ENCODE data around the gene DHX16. TPM values are rescaled to one million over a fixed set of nuclear protein-coding genes. Genes with fewer than 3 reads are reported as not detected.
A peak's percentile ranks its signal among the peaks of the same experiment; 100 is the strongest.

Gene DHX16
- total and polyA plus RNA-seq, 2 of the 8 experiments (the other 6 are each of a cell fraction or from before 2014, with no cell fraction given), result 27.4 to 44.4 TPM

- Histone ChIP-seq H4K8ac (ENCODE audit: extremely low read depth, insufficient read depth, low read length) (no peak overlapping the region), H2AK5ac (ENCODE audit: low read depth, low read length) (no peak overlapping the region), H2BK12ac (ENCODE audit: low read depth, low read length) (no peak overlapping the region), H3K36me3 (ENCODE audit: control insufficient read depth in 2 of 4, insufficient read depth in 4 of 4, low read length in 3 of 4) (no peaks in the 10 kb centered on the region; a peak in 2 of 8 replicates), H3K4me3 (ENCODE audit: extremely low read depth in 1 of 4, insufficient read depth in 2 of 4, low read depth in 3 of 4, low read length in 4 of 4) (no peak overlapping the region; a peak in 2 of 8 replicates), H3K9me3 (ENCODE audit: insufficient read depth in 2 of 2, low read depth in 1 of 2, low read length in 1 of 2) (no peaks in the 10 kb centered on the region), H3K79me2 (ENCODE audit: control insufficient read depth in 1 of 2, insufficient read depth in 2 of 2, low read length in 2 of 2) (peaks cover 0 to 18% of the 10 kb centered on the region in 2 experiments; a peak in 3 of 4 replicates), H2BK5ac (ENCODE audit: low read depth, low read length) (no peak overlapping the region; the same call in 1 of the 2 replicates), H3K56ac (replicated peaks; ENCODE audit: insufficient read length, low read depth, low read length) (no peak overlapping the region), H3K4ac (replicated peaks; ENCODE audit: insufficient read length, low read depth, low read length) (no peak overlapping the region), H2BK20ac (ENCODE audit: low read length) (no peak overlapping the region), H2BK120ac (replicated peaks; ENCODE audit: low read depth, low read length) (no peak overlapping the region), H2BK15ac (ENCODE audit: low read length) (peak overlapping the region; percentile 88; the same call in 1 of the 2 replicates), H3K23me2 (ENCODE audit: low read depth, low read length) (peaks cover 9% of the 10 kb centered on the region), H3K14ac (ENCODE audit: insufficient read length) (no peak overlapping the region), H3K4me2 (ENCODE audit: insufficient read depth in 1 of 2, low read depth in 2 of 2, low read length in 2 of 2) (no peak overlapping the region), H3K4me1 (replicated peaks in 1 of 4; ENCODE audit: control insufficient read depth in 3 of 4, insufficient read depth in 4 of 4, low read length in 3 of 4) (peaks cover 7 to 32% (median 21%) of the 10 kb centered on the region in 4 experiments), H3K79me1 (ENCODE audit: low read depth, low read length) (peaks cover 4% of the 10 kb centered on the region; the same call in 1 of the 2 replicates), H3K27me3 (replicated peaks in 1 of 4; ENCODE audit: control insufficient read depth in 3 of 4, extremely low read depth in 1 of 4, insufficient read depth in 3 of 4, low read length in 3 of 4) (no peaks in the 10 kb centered on the region), H2AFZ (ENCODE audit: low read length) (no peak overlapping the region), H4K91ac (replicated peaks; ENCODE audit: insufficient read length, low read length) (no peak overlapping the region), H4K20me1 (replicated peaks in 1 of 2; ENCODE audit: control insufficient read depth in 1 of 2, insufficient read depth in 2 of 2, low read length in 2 of 2) (peaks cover 3 to 9% of the 10 kb centered on the region in 2 experiments), H4K5ac (ENCODE audit: insufficient read length, low read depth, low read length) (no peak overlapping the region), H3K27ac (ENCODE audit: low read depth, low read length) (no peak overlapping the region), H3K23ac (ENCODE audit: insufficient read length) (no peak overlapping the region), H3K9ac (replicated peaks in 1 of 4; ENCODE audit: extremely low read depth in 1 of 4, low read depth in 3 of 4, low read length in 3 of 4) (no peak overlapping the region), H3K18ac (ENCODE audit: extremely low read depth, low read length) (no peak overlapping the region)
- FAIRE-seq, result no peak
- WGBS, 2 experiments (ENCODE audit: extremely low coverage in 1 of 2, insufficient coverage in 1 of 2, insufficient read length in 1 of 2, insufficient replicate concordance in 2 of 2, low coverage in 1 of 2, low lambda C conversion rate in 2 of 2, missing lambda C conversion rate in 1 of 2), result 86% methylated on average over 4 of the region's 4 CpGs; no CpG with 5 or more reads in 1 of the 2 experiments
- POLR2A ChIA-PET (ENCODE audit: partially characterized antibody), result interaction anchor here (0.5 to 18.7 kb wide), 5 partner anchors 15 to 43 kb away, joined by 4 to 388 read pairs (median 4); partner anchors contain the start of genes MDC1 and TUBB
- TF ChIP-seq TAF7 (optimal IDR thresholded peaks at IDR 0.05; ENCODE audit: borderline replicate concordance, low read depth, low read length) (no peak), RAD21 (IDR thresholded peaks at IDR 0.05 in 1 of 2, conservative IDR thresholded peaks at IDR 0.05 in 1 of 2; ENCODE audit: low read depth in 2 of 2, low read length in 2 of 2) (no peak), EGR1 (IDR thresholded peaks at IDR 0.05; ENCODE audit: borderline replicate concordance, low read depth, low read length) (no peak)
- CTCF ChIA-PET (ENCODE audit: partially characterized antibody), result interaction anchor here (0.6 to 11.0 kb wide), 10 partner anchors 9 to 137 kb away, joined by 3 to 147 read pairs (median 5); partner anchors contain the start of genes DHX16, FLOT1, MDC1 and NRM
- no peak for DNase-seq (ENCODE audit: low read depth in 1 of 2, low spot score in 2 of 2)
Observed at GRCh38 chr6:30681766-30682142, 8.9 kb upstream of the DHX16 start.

All from H1 (cell line).